Effector CD4-positive, alpha-beta T cell (primary cell): ENCODE data around the gene GLUL.

Experiments used
- DNase-seq: peaks from one replicate; pipeline ENCODE4 v3.0.0-alpha.2; 2020
- total RNA-seq: gene quantifications from one replicate; lab custom pipeline; 2026; lab: John Stamatoyannopoulos, UW

The GLUL gene
- total RNA-seq, result 49.3 reads per million, percentile 68 among the genes with 10 or more reads in this experiment

- peak; percentile 31 for DNase-seq
Measured at GRCh38 chr1:182391362-182392049, at the start of gene GLUL. Gene GLUL, minus strand, starts transcription at chr1:182391790. Its CDS starts 3,053 bp downstream, at chr1:182388737.

DNA sequence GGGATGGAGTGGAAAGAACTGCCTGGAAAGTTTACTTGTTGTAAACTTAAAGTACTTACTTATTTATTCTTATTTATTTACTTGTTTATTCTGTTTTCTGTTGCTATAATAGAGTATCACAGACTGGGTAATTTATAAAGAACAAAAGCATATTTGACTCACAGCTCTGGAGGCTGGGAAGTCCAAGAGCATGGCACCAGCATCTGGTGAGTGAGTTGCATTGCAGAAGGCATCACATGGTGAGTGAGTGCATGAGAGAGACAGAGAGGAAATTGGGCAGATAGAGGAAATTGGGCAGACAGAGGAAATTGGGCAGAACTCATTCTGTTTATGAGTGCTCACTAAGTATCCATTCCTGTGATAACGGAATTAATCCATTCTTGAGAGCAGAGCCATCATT is 46.7 kb upstream of the GLUL start:
- no peak for DNase-seq

- DNase-seq, result no peak
Measured at GRCh38 chr1:182433580-182433979, 42.0 kb upstream of the GLUL start.

- DNase-seq, result no peak
Measured at GRCh38 chr1:182431278-182431677, 39.7 kb upstream of the GLUL start.

- no peak for DNase-seq
Measured at GRCh38 chr1:182430263-182431068, 38.9 kb upstream of the GLUL start.

DNA sequence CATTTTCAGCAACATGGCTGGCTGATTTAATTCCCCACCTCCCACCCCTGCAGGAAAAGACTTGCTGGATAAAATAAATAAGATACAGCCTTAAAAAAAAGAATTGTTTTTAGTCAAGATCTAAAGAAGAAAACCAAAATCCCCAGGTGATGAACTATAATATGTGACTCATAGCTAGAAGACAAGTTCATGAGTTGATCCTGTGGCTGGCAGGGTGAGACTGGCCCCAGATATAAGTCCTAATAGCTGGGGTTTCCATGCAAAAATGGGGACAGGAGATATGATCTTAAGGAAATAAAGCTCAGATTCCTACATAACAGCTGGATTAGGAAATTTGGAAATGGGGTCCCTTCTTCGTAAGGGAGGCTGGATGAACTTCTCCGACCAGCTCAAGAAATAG is 36.5 kb upstream of the GLUL start:
- DNase-seq, result no peak

DNA sequence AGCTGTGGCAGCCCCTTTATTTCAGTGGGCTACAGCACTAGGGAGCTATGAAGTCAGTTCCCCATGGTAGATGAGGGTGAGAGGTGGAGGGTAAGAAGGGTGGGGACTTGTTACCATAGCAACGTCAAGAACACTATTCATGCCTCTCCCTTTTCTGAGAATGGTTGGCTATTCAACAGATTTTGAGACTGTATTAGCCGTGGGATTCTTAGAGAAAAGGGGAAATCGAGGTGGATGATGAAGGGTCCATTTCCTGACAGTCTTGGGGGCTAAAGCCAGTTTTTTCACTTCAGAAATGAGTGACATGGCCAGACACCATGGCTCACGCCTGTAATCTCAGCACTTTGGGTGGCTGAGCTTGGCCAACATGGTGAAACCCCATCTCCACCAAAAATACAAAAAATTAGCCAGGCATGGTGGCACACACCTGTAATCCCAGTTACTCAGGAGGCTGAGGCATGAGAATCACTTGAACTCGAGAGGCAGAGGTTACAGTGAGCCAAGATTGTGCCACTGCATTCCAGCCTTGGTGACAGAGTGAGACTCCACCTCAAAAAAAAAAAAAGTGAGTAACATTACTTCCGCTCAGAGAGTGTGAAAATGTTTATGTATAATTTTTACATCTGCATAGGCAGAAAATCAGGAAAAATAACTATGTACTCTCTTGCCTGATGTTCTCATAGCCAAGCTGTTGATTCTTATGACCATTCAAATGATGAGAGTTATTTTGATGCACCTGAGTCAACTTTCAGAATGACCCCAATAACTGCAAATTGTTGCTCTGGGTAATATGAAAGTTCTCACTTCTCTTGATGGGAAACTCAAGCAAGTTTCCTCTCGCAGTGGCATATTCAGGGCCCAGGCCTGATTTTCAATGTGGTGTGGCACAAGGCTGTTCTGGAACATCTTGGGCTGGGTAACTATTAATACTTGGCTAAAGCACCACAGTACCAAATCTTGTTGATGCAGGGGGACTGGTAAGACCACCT is 35.1 kb upstream of the GLUL start:
- DNase-seq, result no peak

- no peak for DNase-seq
Measured at GRCh38 chr1:182415789-182416188, 24.2 kb upstream of the GLUL start.

- no peak for DNase-seq
Measured at GRCh38 chr1:182413969-182414368, 22.4 kb upstream of the GLUL start.

- no peak for DNase-seq
Measured at GRCh38 chr1:182413486-182413885, 21.9 kb upstream of the GLUL start.

DNA sequence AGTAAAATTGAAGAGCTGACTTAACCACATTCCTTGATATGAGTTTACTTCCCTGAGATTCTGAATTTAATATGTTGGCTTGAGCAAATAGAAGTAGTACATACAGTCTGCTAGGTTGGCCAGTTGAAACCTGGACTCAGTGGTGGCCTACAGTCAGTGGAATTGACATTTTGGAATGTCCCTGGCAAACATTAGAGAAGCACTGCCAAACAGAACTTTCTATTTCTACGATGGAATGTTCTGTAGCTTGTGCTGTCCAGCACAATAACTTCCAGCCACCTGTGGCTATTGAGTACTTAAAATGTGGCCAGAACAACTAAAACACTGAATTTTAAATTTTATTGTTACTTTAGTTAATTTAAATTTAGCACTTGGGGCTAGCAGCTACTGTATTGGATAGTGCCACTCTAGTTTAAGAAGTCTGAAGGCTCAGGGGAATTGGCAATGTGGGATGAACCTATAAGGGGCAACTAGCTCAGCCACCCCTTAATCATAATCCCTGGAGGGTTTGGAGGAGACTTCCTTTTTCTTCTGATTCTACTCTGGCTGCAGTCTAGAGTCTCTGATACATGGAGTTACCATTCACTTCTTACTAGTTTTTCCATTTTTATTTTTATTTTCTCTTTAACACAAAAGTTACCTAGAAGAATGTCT is 19.2 kb upstream of the GLUL start:
- DNase-seq, result no peak

GRCh38 chr1:182410138-182410537 is 18.5 kb upstream of the GLUL start:
- no peak for DNase-seq

DNA sequence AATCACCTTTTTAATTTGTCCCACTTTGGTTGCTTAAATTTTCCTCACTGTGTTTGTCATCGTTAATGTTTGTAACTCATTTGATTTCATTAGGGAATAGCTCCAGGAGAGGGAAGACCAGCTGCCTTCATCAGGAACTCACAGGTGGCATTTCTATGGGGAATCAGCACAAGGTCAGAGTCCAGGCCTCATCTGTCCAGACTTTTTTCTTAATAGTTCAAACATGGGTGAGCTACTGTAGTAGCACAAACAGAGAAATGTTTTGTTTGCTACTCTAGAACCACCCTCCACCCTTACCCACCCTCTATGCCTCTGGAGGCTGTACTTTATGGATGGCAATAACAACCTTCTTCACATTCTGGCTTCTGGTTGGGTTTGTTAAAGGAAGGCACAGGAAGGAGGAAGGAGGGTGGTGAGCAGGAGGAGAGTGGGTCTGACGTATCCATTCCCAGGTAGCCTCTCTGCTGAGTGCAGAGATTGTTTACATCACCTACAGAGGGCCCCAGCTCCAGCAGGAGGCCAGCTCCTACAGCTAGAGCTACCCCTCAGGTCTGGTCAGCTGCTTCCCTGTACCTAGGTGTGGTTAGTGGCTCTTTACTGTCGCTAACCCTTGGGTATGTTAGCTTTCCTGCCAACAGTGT is 17.0 kb upstream of the GLUL start:
- no peak for DNase-seq

- DNase-seq, result no peak
Measured at GRCh38 chr1:182407724-182408123, 16.1 kb upstream of the GLUL start.

GRCh38 chr1:182406012-182406411 is 14.4 kb upstream of the GLUL start:
- DNase-seq, result no peak

DNA sequence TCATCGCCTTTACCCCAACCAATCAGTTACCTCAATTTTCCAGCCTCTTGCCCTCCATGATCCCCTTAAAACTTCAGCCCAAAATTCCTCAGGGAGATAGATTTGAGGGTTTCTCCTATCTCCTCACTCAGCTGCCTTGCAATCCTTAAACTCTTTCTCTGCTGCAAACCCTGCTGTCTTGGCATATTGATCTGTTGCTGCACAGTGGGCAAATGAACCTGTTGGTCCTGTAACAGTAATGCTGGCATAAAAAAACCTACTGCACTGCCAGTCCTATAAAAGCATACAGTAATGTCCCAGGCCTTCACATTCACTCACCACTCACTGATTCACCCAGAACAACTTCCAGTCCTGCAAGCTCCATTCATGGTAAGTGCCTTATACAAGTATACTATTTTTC is 14.0 kb upstream of the GLUL start:
- no peak for DNase-seq

DNA sequence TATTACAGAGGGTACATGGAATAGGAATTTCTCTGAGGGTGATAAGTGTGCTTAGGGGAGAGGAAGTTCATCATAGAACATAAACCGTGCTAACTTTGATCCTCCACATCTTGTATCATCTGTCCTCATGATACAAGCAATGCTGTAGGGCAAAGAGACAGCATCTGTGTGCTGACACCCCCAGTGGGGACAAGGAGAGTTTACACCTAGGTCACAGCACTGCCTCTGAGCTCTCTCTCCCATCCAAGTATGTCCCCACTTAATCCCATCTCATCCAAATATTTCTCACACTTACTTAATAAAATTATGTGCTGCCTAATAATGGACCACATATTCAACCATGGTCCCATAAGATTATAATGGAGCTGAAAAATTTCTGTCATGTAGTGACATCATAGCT is 13.2 kb upstream of the GLUL start:
- DNase-seq, result no peak

DNA sequence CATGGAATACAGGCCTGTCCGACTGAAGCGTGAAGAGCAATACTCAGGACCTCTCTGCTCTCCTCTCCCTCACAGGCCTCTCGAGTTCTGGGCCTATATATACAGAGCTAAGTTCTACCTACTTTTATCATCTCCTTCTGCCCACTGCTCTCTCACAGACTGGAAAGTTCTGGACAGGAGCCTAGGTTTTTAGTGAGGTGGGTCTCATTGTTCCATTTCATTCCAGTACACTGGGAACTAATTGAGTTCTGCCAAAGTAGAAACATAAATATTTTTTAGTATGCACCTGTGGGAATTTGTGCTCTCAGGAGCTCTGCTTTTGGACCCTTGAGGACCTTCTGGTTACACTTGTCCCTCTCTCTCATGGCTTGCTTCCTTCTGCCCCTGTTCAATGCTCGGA is 9.0 kb upstream of the GLUL start, which contains the start of gene TEDDM1:
Gene TEDDM1, minus strand, starts transcription at position 101 of the 400 bp plus-strand sequence. CDS start 182 bp downstream, outside the sequence.
- DNase-seq, result no peak

- no peak for DNase-seq
Measured at GRCh38 chr1:182397653-182398393, 6.2 kb upstream of the GLUL start.

- DNase-seq, result no peak
Measured at GRCh38 chr1:182395906-182396305, 4.3 kb upstream of the GLUL start.
